Testis (tissue), 3 donors: ENCODE measurements around the gene DAPP1. TPM values are rescaled to one million over a fixed set of nuclear protein-coding genes. Genes with fewer than 3 reads are reported as not detected.

Experiments
- DNase-seq: peaks from one replicate; pipeline ENCODE4 v3.0.0-alpha.2; 2019
- H3K27ac ChIP-seq, 2 donors: fragments of 200-600 bp; sonication (generic); one replicate each; pipeline ENCODE4 v1.5.1; 2019
- H3K27me3 ChIP-seq: fragments of 200-600 bp; sonication (generic); one replicate; pipeline ENCODE4 v1.5.1; 2019
- H3K36me3 ChIP-seq: fragments of 200-600 bp; sonication (generic); one replicate; pipeline ENCODE4 v1.5.1; 2017; ENCODE audit warnings: low read depth; ENCODE audit errors: missing control alignments
- H3K4me1 ChIP-seq: fragments of 200-600 bp; sonication (generic); one replicate; pipeline ENCODE4 v1.5.1; 2019
- H3K4me3 ChIP-seq, 2 donors: fragments of 200-600 bp; sonication (generic); one replicate each; pipeline ENCODE4 v1.5.1; 2017 to 2019
- H3K9me3 ChIP-seq: fragments of 200-600 bp; sonication (generic); one replicate; pipeline ENCODE4 v1.5.1; 2017
- POLR2A ChIP-seq: fragments of 450-650 bp; IDR thresholded peaks from one replicate; pipeline ENCODE4 v1.6.1; 2017; ENCODE audit warnings: antibody characterized with exemption, mild to moderate bottlenecking, moderate library complexity
- WGBS, 2 donors: methylation state at CpG; one replicate each; pipeline ENCODE4 v1.1.5; 2018; 5-methylcytosine and 5-hydroxymethylcytosine counted together
- intact Hi-C: fragments of 100-400 bp; cut with DNase I; formaldehyde crosslinking; loops from one replicate; pipeline ENCODE4 v1.15.1; 2023; ENCODE audit warnings: low total_unique reads
- polyA plus RNA-seq: library from polyadenylated mRNA; stranded (reverse); fragments of 350-450 nt; fragmentation: Illumina TruSeq; extraction: RNeasy Lipid Tissue Mini Kit (QIAGEN cat#74804); gene quantifications from one replicate; pipeline ENCODE4 v1.2.3, GENCODE V29; 2014; ENCODE audit warnings: low read depth, low replicate concordance; ENCODE audit not compliant: insufficient read depth
- total RNA-seq, 2 donors: library from RNA; depleted of rRNA; stranded (reverse); fragments of >200 nt; gene quantifications; one replicate each; pipeline ENCODE4 v1.2.3, GENCODE V29; 2016
- TF ChIP-seq, protein P1 (sequence below), 3 experiments: fragments of 450-650 bp in 2 of 3; fragments of 200-600 bp in 1 of 3; sonication (generic) in 1 of 3; IDR thresholded peaks; one replicate each; pipeline ENCODE4 v1.5.1; 2016 to 2019; ENCODE audit warnings: antibody characterized with exemption in 3 of 3, mild to moderate bottlenecking in 2 of 3, moderate library complexity in 1 of 3

DAPP1 gene
- total and polyA plus RNA-seq, 3 donors from 2014 or later, result 0.50 to 2.4 (median 1.1) TPM

GRCh38 chr4:99815597-99816011 is 1.0 kb upstream of the DAPP1 start:
- H3K9me3 ChIP-seq, result no peaks in the 10 kb centered on the region
- no peak for DNase-seq
- intact Hi-C loops, result no loop called here
- no peaks in the 10 kb centered on the region for H3K4me1 ChIP-seq
- TF ChIP-seq, protein P1, sequence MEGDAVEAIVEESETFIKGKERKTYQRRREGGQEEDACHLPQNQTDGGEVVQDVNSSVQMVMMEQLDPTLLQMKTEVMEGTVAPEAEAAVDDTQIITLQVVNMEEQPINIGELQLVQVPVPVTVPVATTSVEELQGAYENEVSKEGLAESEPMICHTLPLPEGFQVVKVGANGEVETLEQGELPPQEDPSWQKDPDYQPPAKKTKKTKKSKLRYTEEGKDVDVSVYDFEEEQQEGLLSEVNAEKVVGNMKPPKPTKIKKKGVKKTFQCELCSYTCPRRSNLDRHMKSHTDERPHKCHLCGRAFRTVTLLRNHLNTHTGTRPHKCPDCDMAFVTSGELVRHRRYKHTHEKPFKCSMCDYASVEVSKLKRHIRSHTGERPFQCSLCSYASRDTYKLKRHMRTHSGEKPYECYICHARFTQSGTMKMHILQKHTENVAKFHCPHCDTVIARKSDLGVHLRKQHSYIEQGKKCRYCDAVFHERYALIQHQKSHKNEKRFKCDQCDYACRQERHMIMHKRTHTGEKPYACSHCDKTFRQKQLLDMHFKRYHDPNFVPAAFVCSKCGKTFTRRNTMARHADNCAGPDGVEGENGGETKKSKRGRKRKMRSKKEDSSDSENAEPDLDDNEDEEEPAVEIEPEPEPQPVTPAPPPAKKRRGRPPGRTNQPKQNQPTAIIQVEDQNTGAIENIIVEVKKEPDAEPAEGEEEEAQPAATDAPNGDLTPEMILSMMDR (IDR thresholded peaks at IDR 0.05), result no peak
- TF ChIP-seq POLR2A, result no peak
- 89 to 100% methylated on average over 1 of the region's 1 CpG for WGBS, 2 donors
- H3K27ac ChIP-seq, result no peak overlapping the region
- H3K36me3 ChIP-seq, result no peaks in the 10 kb centered on the region
- H3K27me3 ChIP-seq, result no peaks in the 10 kb centered on the region
- no peak overlapping the region for H3K4me3 ChIP-seq

GRCh38 chr4:99817309-99817890 is 773 bp downstream of the DAPP1 start:
- Histone ChIP-seq H3K4me1 (no peaks in the 10 kb centered on the region), H3K9me3 (no peaks in the 10 kb centered on the region), H3K4me3 (no peak overlapping the region), H3K27ac (no peak overlapping the region), H3K36me3 (no peaks in the 10 kb centered on the region), H3K27me3 (no peaks in the 10 kb centered on the region)
- DNase-seq, result no peak
- intact Hi-C loops, result no loop called here
- 83 to 93% methylated on average over 4 of the region's 4 CpGs for WGBS, 2 donors
- no peak for TF ChIP-seq POLR2A
- TF ChIP-seq, protein P1 (IDR thresholded peaks at IDR 0.05), result no peak

GRCh38 chr4:99818661-99819060 is 2.0 kb downstream of the DAPP1 start:
- H3K27me3 ChIP-seq, result no peaks in the 10 kb centered on the region
- H3K4me1 ChIP-seq, result no peaks in the 10 kb centered on the region
- H3K27ac ChIP-seq, result no peak overlapping the region

DNA sequence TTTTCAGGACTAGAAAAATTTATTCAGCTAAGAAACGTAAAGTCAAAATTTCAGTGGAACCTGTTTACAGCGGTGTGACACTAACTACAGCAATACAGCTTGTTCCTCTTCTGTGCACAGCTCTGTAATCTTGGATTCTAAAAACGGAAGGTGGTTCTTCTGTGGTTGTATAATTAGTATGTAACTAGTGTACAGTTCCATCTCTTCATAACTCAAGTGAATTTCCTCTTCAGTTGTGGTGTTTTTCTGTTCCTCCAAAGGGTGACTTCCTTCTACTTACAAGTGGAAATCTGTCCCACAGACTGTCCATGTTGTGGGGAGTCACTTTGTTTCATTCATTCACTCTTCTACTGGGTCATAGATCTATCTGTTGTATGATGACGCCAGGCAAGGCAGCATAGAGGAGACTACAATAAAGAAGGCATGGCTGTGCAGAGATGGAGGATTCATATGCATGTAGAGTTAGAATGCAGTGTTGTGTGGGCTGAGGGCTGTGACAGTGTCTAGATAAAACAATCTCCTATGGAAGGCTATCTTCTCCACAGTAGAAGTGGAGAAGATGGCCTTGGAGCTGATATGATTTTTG is 5.4 kb downstream of the DAPP1 start:
- intact Hi-C loops, result no loop called here
- 62 to 90% methylated on average over 4 of the region's 4 CpGs for WGBS, 2 donors
- no peak for DNase-seq
- H3K4me3 ChIP-seq, result no peak overlapping the region
- no peaks in the 10 kb centered on the region for H3K36me3 ChIP-seq
- TF ChIP-seq, protein P1 (IDR thresholded peaks at IDR 0.05), result no peak
- no peak for TF ChIP-seq POLR2A
- H3K4me1 ChIP-seq, result no peaks in the 10 kb centered on the region
- no peaks in the 10 kb centered on the region for H3K27me3 ChIP-seq
- no peak overlapping the region for H3K27ac ChIP-seq
- H3K9me3 ChIP-seq, result no peaks in the 10 kb centered on the region

More at GRCh38 chr4:99818661-99819060, 2.0 kb downstream of the DAPP1 start:
- TF ChIP-seq POLR2A, result no peak
- TF ChIP-seq, protein P1 (IDR thresholded peaks at IDR 0.05), result no peak
- intact Hi-C loops, result no loop called here
- H3K4me3 ChIP-seq, result no peak overlapping the region
- no peaks in the 10 kb centered on the region for H3K9me3 ChIP-seq
- WGBS, 2 donors, result 71 to 93% methylated on average over 1 of the region's 1 CpG
- DNase-seq, result no peak
- no peaks in the 10 kb centered on the region for H3K36me3 ChIP-seq

- Histone ChIP-seq H3K36me3 (no peaks in the 10 kb centered on the region), H3K9me3 (no peaks in the 10 kb centered on the region), H3K4me3 (no peak overlapping the region), H3K4me1 (no peaks in the 10 kb centered on the region), H3K27me3 (no peaks in the 10 kb centered on the region), H3K27ac (no peak overlapping the region)
- intact Hi-C loops, result no loop called here
- TF ChIP-seq POLR2A, result no peak
- TF ChIP-seq, protein P1 (IDR thresholded peaks at IDR 0.05), result no peak
- WGBS, 2 donors, result 86 to 89% methylated on average over 3 of the region's 3 CpGs
- no peak for DNase-seq
These were observed 6.1 kb downstream of the DAPP1 start for GRCh38 chr4:99822734-99823133.
